MG63 (cell line): Measurements from ENCODE around the gene IFIH1. TPM values are rescaled to one million over a fixed set of nuclear protein-coding genes. Genes with fewer than 3 reads are reported as not detected.

ENCODE experiments used
- total RNA-seq: library from RNA; depleted of rRNA; stranded (reverse); fragments of >200 nt; shearing (Covaris generic); gene quantifications from 2 replicates; pipeline ENCODE4 v1.2.3, GENCODE V29; 2014; ENCODE audit warnings: low replicate concordance; rRNA removed

IFIH1 gene
- total RNA-seq, 1 experiment from 2014 or later: 3.5 TPM

Other genes starting within 250 kb of the IFIH1 start
- 0.53 and 0.76 TPM in 2 replicates for gene DPP4, start 244.5 kb downstream of the IFIH1 start, total RNA-seq
- gene GCG, start 166.4 kb downstream of the IFIH1 start, total RNA-seq: not detected in 2 replicates
- 0.52 and 1.2 TPM in 2 replicates for gene FAP, start 75.2 kb downstream of the IFIH1 start, total RNA-seq
- 3.3 and 9.9 TPM in 2 replicates for gene GCA, start 25.4 kb upstream of the IFIH1 start, total RNA-seq